Upper lobe of right lung (tissue), 1 donor: ENCODE results near the gene EXOC3L1. TPM values are rescaled to one million over a fixed set of nuclear protein-coding genes. Genes with fewer than 3 reads are reported as not detected.

Experiments
- ATAC-seq: fragments of 200-7000 bp; cut with Tn5 transposase; one replicate; pipeline ENCODE4 v1.9.1; 2020; ENCODE audit warnings: mild to moderate bottlenecking, moderate library complexity
- DNase-seq: peaks from one replicate; pipeline ENCODE4 v3.0.0-alpha.2; 2020
- H3K27ac ChIP-seq: fragments of 200-600 bp; one replicate; pipeline ENCODE4 v1.8.0; 2022
- H3K27me3 ChIP-seq: fragments of 200-600 bp; one replicate; pipeline ENCODE4 v1.8.0; 2022; ENCODE audit warnings: mild to moderate bottlenecking
- H3K36me3 ChIP-seq: fragments of 200-600 bp; one replicate; pipeline ENCODE4 v1.8.0; 2022
- H3K4me1 ChIP-seq: fragments of 200-600 bp; one replicate; pipeline ENCODE4 v1.8.0; 2022
- H3K4me3 ChIP-seq: fragments of 200-600 bp; one replicate; pipeline ENCODE4 v1.8.0; 2022; ENCODE audit warnings: mild to moderate bottlenecking
- H3K9me3 ChIP-seq: fragments of 200-600 bp; one replicate; pipeline ENCODE4 v1.8.0; 2022
- CTCF ChIP-seq: fragments of 200-600 bp; IDR thresholded peaks from one replicate; pipeline ENCODE4 v1.8.0; 2022; ENCODE audit warnings: antibody characterized with exemption
- intact Hi-C: fragments of 100-400 bp; cut with DNase I; formaldehyde crosslinking; loops from one replicate; pipeline ENCODE4 v1.11.0; 2022
- total RNA-seq: library from RNA; stranded (reverse); fragmentation: NEBNext Ultra II Directional; extraction: Animal tissue kit (Norgen Biotek cat#: 25700); gene quantifications from one replicate; pipeline ENCODE4 v1.2.1, GENCODE V29; 2021
- donor health status: DM: no; HTN: yes; CAD: no; lungs with severe emphysema.

EXOC3L1 gene
- total RNA-seq, 1 donor from 2014 or later = 17.1 TPM

GRCh38 chr16:67228905-67229304, 39.0 kb upstream of the EXOC3L1 start:
- no peak for TF ChIP-seq CTCF
- Histone ChIP-seq H3K36me3 (peaks cover 58% of the 10 kb centered on the region), H3K27ac (no peak overlapping the region), H3K27me3 (no peaks in the 10 kb centered on the region), H3K9me3 (no peaks in the 10 kb centered on the region), H3K4me3 (no peak overlapping the region), H3K4me1 (peaks cover 13% of the 10 kb centered on the region)
- ATAC-seq = no peak
- intact Hi-C loops = no loop called here
- DNase-seq = no peak

- ATAC-seq = no peak
- Histone ChIP-seq H3K4me3 (peak overlapping the region; percentile 77), H3K9me3 (no peaks in the 10 kb centered on the region), H3K27me3 (no peaks in the 10 kb centered on the region), H3K4me1 (peaks cover 13% of the 10 kb centered on the region), H3K27ac (no peak overlapping the region), H3K36me3 (peaks cover 51% of the 10 kb centered on the region)
- intact Hi-C loops = no loop called here
- DNase-seq = no peak
- TF ChIP-seq CTCF = no peak
Measured at GRCh38 chr16:67228034-67228785, 38.3 kb upstream of the EXOC3L1 start.

GRCh38 chr16:67227567-67227921, 37.6 kb upstream of the EXOC3L1 start:
- peaks cover 13% of the 10 kb centered on the region for H3K4me1 ChIP-seq
- DNase-seq = no peak
- H3K4me3 ChIP-seq = peak overlapping the region; percentile 77
- intact Hi-C loops = no loop called here
- ATAC-seq = no peak
- peaks cover 45% of the 10 kb centered on the region for H3K36me3 ChIP-seq
- peak overlapping the region; percentile 76 for H3K27ac ChIP-seq
- H3K9me3 ChIP-seq = no peaks in the 10 kb centered on the region
- no peak for TF ChIP-seq CTCF
- no peaks in the 10 kb centered on the region for H3K27me3 ChIP-seq

GRCh38 chr16:67226804-67227566, 37.0 kb upstream of the EXOC3L1 start, which contains the start of gene TMEM208:
TSS of gene TMEM208 (plus strand) at chr16:67227130. CDS start at chr16:67227219, 89 bp downstream.
- H3K27ac ChIP-seq = peak within 1 kb of the TSS; percentile 76
- no peaks in the 10 kb centered on the region for H3K27me3 ChIP-seq
- H3K4me1 ChIP-seq = peaks cover 13% of the 10 kb centered on the region
- intact Hi-C loops = no loop called here
- H3K4me3 ChIP-seq = peak within 1 kb of the TSS; percentile 77
- peak; percentile 97 for ATAC-seq
- TF ChIP-seq CTCF = peak; percentile 19
- peak; percentile 97 for DNase-seq
- peaks cover 40% of the 10 kb centered on the region for H3K36me3 ChIP-seq
- H3K9me3 ChIP-seq = no peaks in the 10 kb centered on the region

GRCh38 chr16:67226295-67226803, 36.4 kb upstream of the EXOC3L1 start:
- ATAC-seq (no peak), DNase-seq (no peak)
- intact Hi-C loops = no loop called here
- no peaks in the 10 kb centered on the region for H3K27me3 ChIP-seq
- no peaks in the 10 kb centered on the region for H3K9me3 ChIP-seq
- TF ChIP-seq CTCF = no peak
- peak overlapping the region; percentile 77 for H3K4me3 ChIP-seq
- H3K36me3 ChIP-seq = peaks cover 33% of the 10 kb centered on the region
- peaks cover 13% of the 10 kb centered on the region for H3K4me1 ChIP-seq
- H3K27ac ChIP-seq = peak overlapping the region; percentile 76
